HCT116 (cell line): ENCODE results near the gene STK24. TPM values are rescaled to one million over a fixed set of nuclear protein-coding genes. Genes with fewer than 3 reads are reported as not detected.

Experiments
- ATAC-seq: fragments of 200-7000 bp; cut with Tn5 transposase; 2 replicates; pipeline ENCODE4 v1.9.1; 2020; ENCODE audit warnings: mild to moderate bottlenecking, moderate library complexity
- BruUV-seq: library from RNA; stranded (reverse); fragments of 400-500 nt; replicated peaks from 2 replicates; lab custom pipeline; 2021; lab: Mats Ljungman, UMichigan
- CTCF ChIA-PET: fragments of 300-600 bp; sonication (Branson Sonifier 250); formaldehyde crosslinking; loops from one replicate; lab custom pipeline; 2021; ENCODE audit warnings: antibody characterized with exemption; lab: Charles Lee
- POLR2A ChIA-PET: fragments of 300-600, 350-600 bp; sonication (Branson Sonifier 250); formaldehyde crosslinking; loops from one replicate; lab custom pipeline; 2021; ENCODE audit warnings: antibody characterized with exemption; lab: Charles Lee
- RAD21 ChIA-PET, 2 experiments: fragments of 300-600 bp; sonication (Branson Sonifier 250); formaldehyde crosslinking; loops; one replicate each; lab custom pipeline; 2023; ENCODE audit warnings: low total read pairs in 2 of 2; ENCODE audit not compliant: uncharacterized antibody in 2 of 2, unreplicated experiment in 2 of 2, low non-redundant PET in 1 of 2; lab: Charles Lee
- DNase-seq: peaks from one replicate; pipeline ENCODE4 v3.0.0-alpha.2; 2010; ENCODE audit warnings: low read depth, low spot score
- H2AFZ ChIP-seq: fragments of 200-600 bp; shearing (Covaris generic), sonication (generic); 2 replicates; pipeline ENCODE4 v1.6.1; 2017; ENCODE audit warnings: low read depth, mixed run types, mixed read lengths, antibody characterized with exemption, low read length; ENCODE audit not compliant: poor library complexity, severe bottlenecking
- H3K27ac ChIP-seq: 2 replicates; pipeline ENCODE4 v1.5.1; 2012; ENCODE audit warnings: low read depth, low read length
- H3K27me3 ChIP-seq: fragments of 200-600 bp; sonication (generic); 2 replicates; pipeline ENCODE4 v1.6.1; 2016; ENCODE audit warnings: mixed run types, low read length, mixed read lengths; ENCODE audit not compliant: insufficient read depth
- H3K36me3 ChIP-seq, 2 experiments: fragments of 200-500 bp in 1 of 2; fragments of 200-600 bp in 1 of 2; sonication (Bioruptor generic) in 1 of 2; sonication (generic) in 1 of 2; 2 replicates each; pipeline versions ENCODE4 v1.5.1 to v1.6.1; 2014 to 2016; ENCODE audit warnings: low read length in 2 of 2, inconsistent platforms in 1 of 2, mixed read lengths in 1 of 2, mixed run types in 1 of 2; ENCODE audit not compliant: insufficient read depth in 2 of 2, control insufficient read depth in 1 of 2
- H3K4me1 ChIP-seq, 2 experiments: fragments of 200-600 bp in 1 of 2; sonication (generic) in 1 of 2; 2 replicates each; pipeline versions ENCODE4 v1.5.1 to v1.6.1; 2012 to 2017; ENCODE audit warnings: low read length in 2 of 2, inconsistent platforms in 1 of 2, mild to moderate bottlenecking in 1 of 2, mixed read lengths in 1 of 2, mixed run types in 1 of 2, moderate library complexity in 1 of 2; ENCODE audit not compliant: insufficient read depth in 2 of 2, control insufficient read depth in 1 of 2
- H3K4me2 ChIP-seq: fragments of 200-600 bp; sonication (generic); 2 replicates; pipeline ENCODE4 v1.6.1; 2017; ENCODE audit warnings: mixed run types, low read length, mixed read lengths
- H3K4me3 ChIP-seq, 2 experiments: fragments of 200-600 bp in 1 of 2; sonication (generic) in 1 of 2; replicated peaks in 1 of 2; 2 replicates each; pipeline ENCODE4 v1.5.1; 2011 to 2016; ENCODE audit warnings: low read length in 2 of 2, control low read depth in 1 of 2, low read depth in 1 of 2, mild to moderate bottlenecking in 1 of 2, mixed read lengths in 1 of 2, mixed run types in 1 of 2
- H3K79me2 ChIP-seq: fragments of 200-600 bp; sonication (generic); 2 replicates; pipeline ENCODE4 v1.6.1; 2017; ENCODE audit warnings: mild to moderate bottlenecking, mixed run types, low read length, moderate library complexity, mixed read lengths; ENCODE audit not compliant: insufficient read depth
- H3K9ac ChIP-seq: fragments of 200-600 bp; sonication (generic); 2 replicates; pipeline ENCODE4 v1.6.1; 2016; ENCODE audit warnings: low read length, mixed read lengths
- H3K9me2 ChIP-seq: fragments of 200-600 bp; sonication (generic), shearing (Covaris generic); 2 replicates; pipeline ENCODE4 v1.6.1; 2017; ENCODE audit warnings: mixed run types, mild to moderate bottlenecking, moderate library complexity; ENCODE audit not compliant: insufficient read depth
- H3K9me3 ChIP-seq, 2 experiments: fragments of 200-500 bp in 1 of 2; fragments of 200-600 bp in 1 of 2; sonication (Bioruptor generic) in 1 of 2; sonication (generic) in 1 of 2; 2 replicates each; pipeline ENCODE4 v1.6.1; 2014 to 2017; ENCODE audit warnings: low read length in 2 of 2, mixed read lengths in 2 of 2, inconsistent platforms in 1 of 2, low read depth in 1 of 2, mild to moderate bottlenecking in 1 of 2, mixed run types in 1 of 2, moderate library complexity in 1 of 2; ENCODE audit not compliant: control insufficient read depth in 1 of 2, insufficient read depth in 1 of 2
- H4K20me1 ChIP-seq: fragments of 200-600 bp; sonication (generic), shearing (Covaris generic); 2 replicates; pipeline ENCODE4 v1.6.1; 2017; ENCODE audit warnings: mixed run types, mild to moderate bottlenecking, moderate library complexity; ENCODE audit not compliant: insufficient read depth
- ELF1 ChIP-seq: IDR thresholded peaks from 2 replicates; pipeline ENCODE4 v1.6.1; 2012; ENCODE audit warnings: low read depth, borderline replicate concordance
- POLR2A ChIP-seq: IDR thresholded peaks from 2 replicates; pipeline ENCODE4 v1.7.0; 2011; ENCODE audit warnings: borderline replicate concordance; ENCODE audit not compliant: insufficient read depth, insufficient read length; ENCODE audit errors: extremely low read depth
- POLR2AphosphoS5 ChIP-seq: IDR thresholded peaks from 2 replicates; pipeline ENCODE4 v1.6.1; 2011; ENCODE audit warnings: mild to moderate bottlenecking, low read depth, low read length, moderate library complexity
- RAD21 ChIP-seq: IDR thresholded peaks from 2 replicates; pipeline ENCODE4 v1.6.1; 2012; ENCODE audit warnings: low read depth, mild to moderate bottlenecking
- SRF ChIP-seq: IDR thresholded peaks from 2 replicates; pipeline ENCODE4 v1.6.1; 2012; ENCODE audit warnings: low read depth
- TCF7L2 ChIP-seq: IDR thresholded peaks from 2 replicates; pipeline ENCODE4 v1.7.0; 2011; ENCODE audit warnings: borderline replicate concordance, inconsistent platforms; ENCODE audit not compliant: insufficient read depth, insufficient read length; ENCODE audit errors: extremely low read depth
- YY1 ChIP-seq: IDR thresholded peaks from 2 replicates; pipeline ENCODE4 v1.6.1; 2011; ENCODE audit warnings: low read length, low read depth, moderate library complexity, mild to moderate bottlenecking; ENCODE audit not compliant: insufficient replicate concordance; ENCODE audit errors: extremely low read depth
- ZNF274 ChIP-seq: fragments of 200-500 bp; sonication (Bioruptor generic); IDR thresholded peaks from 2 replicates; pipeline ENCODE4 v1.6.1; 2014; ENCODE audit warnings: mild to moderate bottlenecking, low read depth, low read length, inconsistent platforms
- intact Hi-C: fragments of 100-400 bp; cut with micrococcal nuclease; formaldehyde crosslinking; loops from 2 replicates; pipeline ENCODE4 v1.10.0; 2022
- total RNA-seq: library from RNA; stranded (reverse); gene quantifications from one replicate; pipeline ENCODE4 v1.2.1, GENCODE V29; 2021; ENCODE audit not compliant: unreplicated experiment
- TF ChIP-seq, protein P1 (sequence below): IDR thresholded peaks from 2 replicates; pipeline ENCODE4 v1.6.1; 2012
- TF ChIP-seq, protein P2 (sequence below), 3 experiments: fragments of 200-600 bp in 1 of 3; sonication (generic) in 1 of 3; IDR thresholded peaks in 2 of 3; conservative IDR thresholded peaks in 1 of 3; 2 replicates each; pipeline ENCODE4 v1.5.1; 2012 to 2017; ENCODE audit warnings: low read depth in 2 of 3, low read length in 2 of 3, antibody characterized with exemption in 1 of 3, borderline replicate concordance in 1 of 3, control low read depth in 1 of 3, mild to moderate bottlenecking in 1 of 3, mixed read lengths in 1 of 3, mixed run types in 1 of 3, moderate library complexity in 1 of 3; ENCODE audit not compliant: insufficient read depth in 1 of 3
- TF ChIP-seq, protein P3 (sequence below): IDR thresholded peaks from 2 replicates; pipeline ENCODE4 v1.6.1; 2012; ENCODE audit warnings: low read depth

The STK24 gene
- total RNA-seq, 1 experiment from 2014 or later = 137 TPM

DNA sequence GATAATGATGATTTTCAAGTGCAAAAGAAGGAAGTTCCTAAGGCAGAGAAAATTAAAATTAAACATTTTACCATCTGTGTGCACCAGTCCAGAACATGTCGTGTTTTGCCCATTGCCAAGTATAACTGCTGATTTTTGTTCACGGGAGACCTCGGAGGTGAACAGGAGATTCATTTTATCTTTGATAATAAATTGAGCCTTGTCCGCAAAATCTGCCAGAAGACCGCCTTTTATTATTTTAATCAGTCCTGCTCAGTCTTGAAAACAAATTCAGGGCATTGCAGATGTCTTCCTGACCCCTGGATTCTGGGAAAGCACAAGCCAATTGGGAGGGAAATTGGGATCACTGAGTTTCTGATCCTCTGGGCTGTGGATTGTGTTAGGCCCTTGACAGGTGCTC lies 165.9 kb downstream of the STK24 start:
- no peak for ATAC-seq
- H3K9me2 ChIP-seq = no peaks in the 10 kb centered on the region
- RAD21 ChIA-PET = no interaction called here
- DNase-seq = no peak
- H3K9me3 ChIP-seq = no peaks in the 10 kb centered on the region
- H3K36me3 ChIP-seq = no peaks in the 10 kb centered on the region; a peak in 1 of 4 replicates
- no peak overlapping the region for H3K4me2 ChIP-seq
- no peak overlapping the region for H3K9ac ChIP-seq
- no peaks in the 10 kb centered on the region for H3K79me2 ChIP-seq
- H3K4me1 ChIP-seq = no peaks in the 10 kb centered on the region
- no TSS peak for BruUV-seq
- H3K27ac ChIP-seq = no peak overlapping the region
- H4K20me1 ChIP-seq = no peaks in the 10 kb centered on the region
- POLR2A ChIA-PET = no interaction called here
- CTCF ChIA-PET = no interaction called here
- intact Hi-C loops = no loop called here
- TF ChIP-seq POLR2AphosphoS5 = no peak
- no peak for TF ChIP-seq POLR2A
- TF ChIP-seq, protein P1, sequence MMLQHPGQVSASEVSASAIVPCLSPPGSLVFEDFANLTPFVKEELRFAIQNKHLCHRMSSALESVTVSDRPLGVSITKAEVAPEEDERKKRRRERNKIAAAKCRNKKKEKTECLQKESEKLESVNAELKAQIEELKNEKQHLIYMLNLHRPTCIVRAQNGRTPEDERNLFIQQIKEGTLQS = no peak
- TF ChIP-seq RAD21 = no peak
- no peak overlapping the region for H3K4me3 ChIP-seq
- no peaks in the 10 kb centered on the region for H3K27me3 ChIP-seq
- H2AFZ ChIP-seq = no peak overlapping the region

DNA sequence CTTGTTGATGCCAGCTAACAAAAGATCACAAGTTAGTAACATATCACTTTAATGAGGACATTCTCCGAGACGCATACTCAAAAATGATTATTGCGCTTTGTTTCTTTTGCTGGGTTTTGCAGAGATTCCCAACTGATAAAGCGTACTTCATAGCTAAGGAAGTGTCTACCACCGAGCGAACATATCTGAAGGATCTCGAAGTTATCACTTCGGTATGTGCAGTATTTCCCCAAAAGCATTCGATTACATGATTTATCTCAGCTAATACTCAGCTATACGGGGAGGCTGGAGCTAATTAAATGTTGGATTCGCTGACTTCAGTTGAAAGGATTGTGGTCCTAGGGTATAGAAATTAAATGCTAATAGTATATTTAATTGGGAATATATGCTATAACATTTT lies 166.3 kb downstream of the STK24 start:
- RAD21 ChIA-PET = no interaction called here
- Histone ChIP-seq H3K79me2 (no peaks in the 10 kb centered on the region), H3K4me1 (no peaks in the 10 kb centered on the region), H3K27me3 (no peaks in the 10 kb centered on the region), H3K9ac (no peak overlapping the region), H3K4me3 (no peak overlapping the region), H4K20me1 (no peaks in the 10 kb centered on the region), H3K9me3 (no peaks in the 10 kb centered on the region), H3K36me3 (no peaks in the 10 kb centered on the region), H3K27ac (no peak overlapping the region), H3K9me2 (no peaks in the 10 kb centered on the region), H3K4me2 (no peak overlapping the region), H2AFZ (no peak overlapping the region)
- BruUV-seq = no TSS peak
- CTCF ChIA-PET = no interaction called here
- no peak for DNase-seq
- POLR2A ChIA-PET = no interaction called here
- no peak for ATAC-seq
- intact Hi-C loops = no loop called here
- TF ChIP-seq ELF1 (no peak), ZNF274 (no peak), RAD21 (no peak), YY1 (no peak), TCF7L2 (no peak), SRF (no peak), POLR2AphosphoS5 (no peak)
- TF ChIP-seq, protein P1 = no peak
- TF ChIP-seq, protein P2, sequence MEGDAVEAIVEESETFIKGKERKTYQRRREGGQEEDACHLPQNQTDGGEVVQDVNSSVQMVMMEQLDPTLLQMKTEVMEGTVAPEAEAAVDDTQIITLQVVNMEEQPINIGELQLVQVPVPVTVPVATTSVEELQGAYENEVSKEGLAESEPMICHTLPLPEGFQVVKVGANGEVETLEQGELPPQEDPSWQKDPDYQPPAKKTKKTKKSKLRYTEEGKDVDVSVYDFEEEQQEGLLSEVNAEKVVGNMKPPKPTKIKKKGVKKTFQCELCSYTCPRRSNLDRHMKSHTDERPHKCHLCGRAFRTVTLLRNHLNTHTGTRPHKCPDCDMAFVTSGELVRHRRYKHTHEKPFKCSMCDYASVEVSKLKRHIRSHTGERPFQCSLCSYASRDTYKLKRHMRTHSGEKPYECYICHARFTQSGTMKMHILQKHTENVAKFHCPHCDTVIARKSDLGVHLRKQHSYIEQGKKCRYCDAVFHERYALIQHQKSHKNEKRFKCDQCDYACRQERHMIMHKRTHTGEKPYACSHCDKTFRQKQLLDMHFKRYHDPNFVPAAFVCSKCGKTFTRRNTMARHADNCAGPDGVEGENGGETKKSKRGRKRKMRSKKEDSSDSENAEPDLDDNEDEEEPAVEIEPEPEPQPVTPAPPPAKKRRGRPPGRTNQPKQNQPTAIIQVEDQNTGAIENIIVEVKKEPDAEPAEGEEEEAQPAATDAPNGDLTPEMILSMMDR (IDR thresholded peaks at IDR 0.05 in 2 of 3, conservative IDR thresholded peaks at IDR 0.05 in 1 of 3; ENCODE audit: borderline replicate concordance in 1 of 3, insufficient read depth in 1 of 3, low read depth in 2 of 3, low read length in 2 of 3) = no peak
- TF ChIP-seq, protein P3, sequence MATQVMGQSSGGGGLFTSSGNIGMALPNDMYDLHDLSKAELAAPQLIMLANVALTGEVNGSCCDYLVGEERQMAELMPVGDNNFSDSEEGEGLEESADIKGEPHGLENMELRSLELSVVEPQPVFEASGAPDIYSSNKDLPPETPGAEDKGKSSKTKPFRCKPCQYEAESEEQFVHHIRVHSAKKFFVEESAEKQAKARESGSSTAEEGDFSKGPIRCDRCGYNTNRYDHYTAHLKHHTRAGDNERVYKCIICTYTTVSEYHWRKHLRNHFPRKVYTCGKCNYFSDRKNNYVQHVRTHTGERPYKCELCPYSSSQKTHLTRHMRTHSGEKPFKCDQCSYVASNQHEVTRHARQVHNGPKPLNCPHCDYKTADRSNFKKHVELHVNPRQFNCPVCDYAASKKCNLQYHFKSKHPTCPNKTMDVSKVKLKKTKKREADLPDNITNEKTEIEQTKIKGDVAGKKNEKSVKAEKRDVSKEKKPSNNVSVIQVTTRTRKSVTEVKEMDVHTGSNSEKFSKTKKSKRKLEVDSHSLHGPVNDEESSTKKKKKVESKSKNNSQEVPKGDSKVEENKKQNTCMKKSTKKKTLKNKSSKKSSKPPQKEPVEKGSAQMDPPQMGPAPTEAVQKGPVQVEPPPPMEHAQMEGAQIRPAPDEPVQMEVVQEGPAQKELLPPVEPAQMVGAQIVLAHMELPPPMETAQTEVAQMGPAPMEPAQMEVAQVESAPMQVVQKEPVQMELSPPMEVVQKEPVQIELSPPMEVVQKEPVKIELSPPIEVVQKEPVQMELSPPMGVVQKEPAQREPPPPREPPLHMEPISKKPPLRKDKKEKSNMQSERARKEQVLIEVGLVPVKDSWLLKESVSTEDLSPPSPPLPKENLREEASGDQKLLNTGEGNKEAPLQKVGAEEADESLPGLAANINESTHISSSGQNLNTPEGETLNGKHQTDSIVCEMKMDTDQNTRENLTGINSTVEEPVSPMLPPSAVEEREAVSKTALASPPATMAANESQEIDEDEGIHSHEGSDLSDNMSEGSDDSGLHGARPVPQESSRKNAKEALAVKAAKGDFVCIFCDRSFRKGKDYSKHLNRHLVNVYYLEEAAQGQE = no peak
